HEK293T (cell line): Measurements from ENCODE around the gene COA4.

Source experiments
- BHLHE40 ChIP-seq: fragments of 450-650 bp; IDR thresholded peaks from 2 replicates; pipeline ENCODE4 v1.6.1; 2016; ENCODE audit warnings: mild to moderate bottlenecking, moderate library complexity, borderline replicate concordance
- CTBP1 ChIP-seq: fragments of 450-650 bp; IDR thresholded peaks from 2 replicates; pipeline ENCODE4 v1.6.1; 2016; ENCODE audit warnings: borderline replicate concordance
- ELF4 ChIP-seq: fragments of 450-650 bp; IDR thresholded peaks from 2 replicates; pipeline ENCODE4 v1.6.1; 2017; ENCODE audit warnings: antibody characterized with exemption
- FOXA1 ChIP-seq: fragments of 450-650 bp; IDR thresholded peaks from 2 replicates; pipeline ENCODE4 v1.6.1; 2016; ENCODE audit warnings: mild to moderate bottlenecking
- FOXK2 ChIP-seq: fragments of 450-650 bp; IDR thresholded peaks from 2 replicates; pipeline ENCODE4 v1.6.1; 2016; ENCODE audit warnings: mild to moderate bottlenecking
- L3MBTL2 ChIP-seq: fragments of 450-650 bp; conservative IDR thresholded peaks from 2 replicates; pipeline ENCODE4 v1.6.1; 2016; ENCODE audit warnings: mild to moderate bottlenecking
- SP1 ChIP-seq: fragments of 450-650 bp; IDR thresholded peaks from 2 replicates; pipeline ENCODE4 v1.6.1; 2017
- SUZ12 ChIP-seq: fragments of 450-650 bp; IDR thresholded peaks from 2 replicates; pipeline ENCODE4 v1.6.1; 2016; ENCODE audit warnings: mild to moderate bottlenecking
- TARDBP ChIP-seq: fragments of 450-650 bp; IDR thresholded peaks from 2 replicates; pipeline ENCODE4 v1.6.1; 2016
- TF ChIP-seq, protein P1 (sequence below): fragments of 450-650 bp; IDR thresholded peaks from 2 replicates; pipeline ENCODE4 v1.6.1; 2016

DNA sequence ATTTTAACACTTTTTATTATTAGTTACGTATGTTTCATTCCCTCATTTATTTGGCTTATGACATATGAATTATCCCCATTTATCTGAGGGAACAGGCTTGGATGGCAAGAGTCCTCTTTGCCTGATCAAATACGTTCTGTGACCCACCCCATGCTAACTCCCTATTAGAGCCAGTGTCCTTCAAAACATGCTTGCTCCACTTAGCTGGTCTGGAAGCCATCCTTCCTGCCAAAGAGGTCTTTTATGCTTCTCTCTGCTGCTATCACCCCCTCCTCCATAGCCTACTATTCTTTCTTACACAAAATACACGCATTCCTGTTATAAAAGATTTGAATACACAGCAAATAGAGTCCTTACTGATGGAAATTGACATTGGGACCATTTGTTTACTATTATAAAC, 6.4 kb downstream of the COA4 start:
- TF ChIP-seq SP1, result no peak
- TF ChIP-seq FOXA1, result no peak
- TF ChIP-seq SUZ12, result no peak
- no peak for TF ChIP-seq TARDBP
- TF ChIP-seq BHLHE40, result no peak
- no peak for TF ChIP-seq L3MBTL2
- no peak for TF ChIP-seq FOXK2
- no peak for TF ChIP-seq ELF4
- no peak for TF ChIP-seq CTBP1
- TF ChIP-seq, protein P1, sequence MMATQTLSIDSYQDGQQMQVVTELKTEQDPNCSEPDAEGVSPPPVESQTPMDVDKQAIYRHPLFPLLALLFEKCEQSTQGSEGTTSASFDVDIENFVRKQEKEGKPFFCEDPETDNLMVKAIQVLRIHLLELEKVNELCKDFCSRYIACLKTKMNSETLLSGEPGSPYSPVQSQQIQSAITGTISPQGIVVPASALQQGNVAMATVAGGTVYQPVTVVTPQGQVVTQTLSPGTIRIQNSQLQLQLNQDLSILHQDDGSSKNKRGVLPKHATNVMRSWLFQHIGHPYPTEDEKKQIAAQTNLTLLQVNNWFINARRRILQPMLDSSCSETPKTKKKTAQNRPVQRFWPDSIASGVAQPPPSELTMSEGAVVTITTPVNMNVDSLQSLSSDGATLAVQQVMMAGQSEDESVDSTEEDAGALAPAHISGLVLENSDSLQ, result no peak
